Measurements from ENCODE around the gene GNAL. TPM values are rescaled to one million over a fixed set of nuclear protein-coding genes. Genes with fewer than 3 reads are reported as not detected.

The GNAL gene
- total RNA-seq, 1 experiment from 2014 or later, result 0.44 TPM

- H3K9me3 ChIP-seq (ENCODE audit: control insufficient read depth, insufficient read depth, low read depth, low read length), result no peaks in the 10 kb centered on the region
- intact Hi-C loops (cut with micrococcal nuclease; ENCODE audit: unreplicated experiment), result loop anchor here (10.0 kb wide), 1 partner anchor 383 kb away; no protein-coding TSS in a partner anchor
- no peaks in the 10 kb centered on the region for H3K4me1 ChIP-seq (ENCODE audit: control insufficient read depth, insufficient read depth, low read length)
- DNase-seq (ENCODE audit: low read depth, low spot score), result no peak
- ChIA-PET CTCF (no interaction called here), POLR2A (no interaction called here)
- no TSS peak for BruUV-seq (replicated peaks)
- TF ChIP-seq POLR2AphosphoS5 (IDR thresholded peaks at IDR 0.05; ENCODE audit: low read depth, low read length) (no peak), TCF7L2 (IDR thresholded peaks at IDR 0.05; ENCODE audit: low read depth, low read length) (no peak), REST (IDR thresholded peaks at IDR 0.05; ENCODE audit: insufficient read depth in 1 of 2, low read depth in 2 of 2, low read length in 1 of 2) (no peak), CTCF (IDR thresholded peaks at IDR 0.05) (no peak), SIN3A (IDR thresholded peaks at IDR 0.05; ENCODE audit: borderline replicate concordance, insufficient read depth, low read depth, low read length) (no peak)
- in situ Hi-C loops (cut with HindIII; ENCODE audit: low pct_unique_long_range_greater_than_20kb, low sequenced_read_pairs), result no loop called here
- H3K4me3 ChIP-seq (ENCODE audit: low read depth in 2 of 2, low read length in 2 of 2), result no peak overlapping the region
- H3K27me3 ChIP-seq (ENCODE audit: control insufficient read depth, insufficient read depth, low read length), result peaks cover 7% of the 10 kb centered on the region
- H3K27ac ChIP-seq (ENCODE audit: low read length), result no peak overlapping the region
- no peaks in the 10 kb centered on the region for H3K36me3 ChIP-seq (ENCODE audit: control insufficient read depth, insufficient read depth, low read length)
- ATAC-seq, result no peak
Measured at GRCh38 chr18:11651899-11652298, 37.2 kb upstream of the GNAL start.

GRCh38 chr18:11653521-11653920 lies 35.5 kb upstream of the GNAL start:
- no peaks in the 10 kb centered on the region for H3K9me3 ChIP-seq (ENCODE audit: control insufficient read depth, insufficient read depth, low read depth, low read length)
- ChIA-PET POLR2A (no interaction called here), CTCF (no interaction called here)
- ATAC-seq (no peak), DNase-seq (ENCODE audit: low read depth, low spot score) (no peak)
- BruUV-seq (replicated peaks), result no TSS peak
- H3K36me3 ChIP-seq (ENCODE audit: control insufficient read depth, insufficient read depth, low read length), result no peaks in the 10 kb centered on the region
- TF ChIP-seq TCF7L2 (IDR thresholded peaks at IDR 0.05; ENCODE audit: low read depth, low read length), result no peak
- in situ Hi-C loops (cut with HindIII; ENCODE audit: low pct_unique_long_range_greater_than_20kb, low sequenced_read_pairs), result no loop called here
- H3K4me3 ChIP-seq (ENCODE audit: low read depth in 2 of 2, low read length in 2 of 2), result no peak overlapping the region
- peaks cover 7% of the 10 kb centered on the region for H3K27me3 ChIP-seq (ENCODE audit: control insufficient read depth, insufficient read depth, low read length)
- H3K27ac ChIP-seq (ENCODE audit: low read length), result no peak overlapping the region
- H3K4me1 ChIP-seq (ENCODE audit: control insufficient read depth, insufficient read depth, low read length), result no peaks in the 10 kb centered on the region
- intact Hi-C loops (cut with micrococcal nuclease; ENCODE audit: unreplicated experiment), result loop anchor here (10.0 kb wide), 1 partner anchor 381 kb away; no protein-coding TSS in a partner anchor

- POLR2A ChIA-PET, result interaction anchor here (0.6 kb wide), 1 partner anchor 208 kb away, joined by 5 read pairs; no protein-coding TSS in a partner anchor
- in situ Hi-C loops (cut with HindIII; ENCODE audit: low pct_unique_long_range_greater_than_20kb, low sequenced_read_pairs), result no loop called here
- peak; percentile 86 for ATAC-seq
Measured at GRCh38 chr18:11654736-11655605, 34.1 kb upstream of the GNAL start.

More at GRCh38 chr18:11654736-11655605, 34.1 kb upstream of the GNAL start:
- CTCF ChIA-PET, result interaction anchor here (0.6 to 1.5 kb wide), 5 partner anchors 11 to 1454 kb away, joined by 3 to 6 read pairs (median 4); no protein-coding TSS in a partner anchor
- H3K4me3 ChIP-seq (ENCODE audit: low read depth in 2 of 2, low read length in 2 of 2), result no peak overlapping the region
- H3K27ac ChIP-seq (ENCODE audit: low read length), result no peak overlapping the region
- H3K36me3 ChIP-seq (ENCODE audit: control insufficient read depth, insufficient read depth, low read length), result no peaks in the 10 kb centered on the region
- no peaks in the 10 kb centered on the region for H3K4me1 ChIP-seq (ENCODE audit: control insufficient read depth, insufficient read depth, low read length)
- DNase-seq (ENCODE audit: low read depth, low spot score), result peak; percentile 17
- intact Hi-C loops (cut with micrococcal nuclease; ENCODE audit: unreplicated experiment), result loop anchor here (5.0 to 10.0 kb wide), 2 partner anchors 72 to 380 kb away; no protein-coding TSS in a partner anchor
- H3K9me3 ChIP-seq (ENCODE audit: control insufficient read depth, insufficient read depth, low read depth, low read length), result no peaks in the 10 kb centered on the region
- BruUV-seq (replicated peaks), result no TSS peak
- no peak for TF ChIP-seq REST (IDR thresholded peaks at IDR 0.05; ENCODE audit: insufficient read depth in 1 of 2, low read depth in 2 of 2, low read length in 1 of 2)
- TF ChIP-seq TCF7L2 (IDR thresholded peaks at IDR 0.05; ENCODE audit: low read depth, low read length), result no peak
- peak; percentile 90 for TF ChIP-seq CTCF (IDR thresholded peaks at IDR 0.05)
- no peak for TF ChIP-seq SIN3A (IDR thresholded peaks at IDR 0.05; ENCODE audit: borderline replicate concordance, insufficient read depth, low read depth, low read length)
- no peak for TF ChIP-seq POLR2AphosphoS5 (IDR thresholded peaks at IDR 0.05; ENCODE audit: low read depth, low read length)
- peaks cover 8% of the 10 kb centered on the region; the same call in 1 of the 2 replicates for H3K27me3 ChIP-seq (ENCODE audit: control insufficient read depth, insufficient read depth, low read length)

Measured in Panc1 (cell line).